ENCODE measurements around the gene ADAM8.
"Not testable (repeated sequence)": the region's sequence is repeated elsewhere in the genome, so short reads cannot be mapped to it uniquely, and the experiment has no call there.

Gene ADAM8

DNA sequence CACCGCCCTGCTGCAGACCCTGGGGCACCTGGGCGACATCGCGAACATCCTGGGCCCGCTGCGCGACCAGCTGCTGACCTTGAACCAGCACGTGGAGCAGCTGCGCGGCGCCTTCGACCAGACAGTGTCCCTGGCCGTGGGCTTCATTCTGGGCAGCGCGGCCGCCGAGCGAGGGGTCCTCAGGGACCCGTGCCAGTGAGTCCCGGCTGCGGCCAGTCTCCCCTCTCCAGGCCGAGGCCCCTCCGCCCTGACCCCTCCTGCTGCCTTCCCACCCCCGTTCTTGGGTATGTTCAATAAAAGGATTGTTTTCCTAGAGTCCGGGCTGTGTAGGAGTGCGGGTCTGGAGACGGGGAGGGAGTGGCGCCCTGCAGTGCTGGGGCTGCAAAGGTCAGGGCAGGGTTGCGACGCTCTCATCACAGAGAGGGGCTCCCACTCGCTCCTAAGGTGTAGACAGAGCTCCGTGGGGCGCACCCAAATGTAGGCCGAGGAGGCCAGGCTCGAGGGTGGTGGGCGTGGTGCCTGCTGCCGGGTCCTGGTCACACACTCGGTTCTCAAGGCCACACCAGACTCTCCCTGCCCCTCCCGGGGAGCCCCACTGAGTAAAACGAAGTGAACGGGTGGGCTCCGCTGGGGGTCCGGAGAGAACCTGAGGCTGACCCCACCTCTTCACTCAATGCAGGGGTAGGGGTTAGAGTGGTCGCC is 45.3 kb downstream of the ADAM8 start:
- no peak for DNase-seq (ENCODE audit: low read depth in 2 of 2)

DNA sequence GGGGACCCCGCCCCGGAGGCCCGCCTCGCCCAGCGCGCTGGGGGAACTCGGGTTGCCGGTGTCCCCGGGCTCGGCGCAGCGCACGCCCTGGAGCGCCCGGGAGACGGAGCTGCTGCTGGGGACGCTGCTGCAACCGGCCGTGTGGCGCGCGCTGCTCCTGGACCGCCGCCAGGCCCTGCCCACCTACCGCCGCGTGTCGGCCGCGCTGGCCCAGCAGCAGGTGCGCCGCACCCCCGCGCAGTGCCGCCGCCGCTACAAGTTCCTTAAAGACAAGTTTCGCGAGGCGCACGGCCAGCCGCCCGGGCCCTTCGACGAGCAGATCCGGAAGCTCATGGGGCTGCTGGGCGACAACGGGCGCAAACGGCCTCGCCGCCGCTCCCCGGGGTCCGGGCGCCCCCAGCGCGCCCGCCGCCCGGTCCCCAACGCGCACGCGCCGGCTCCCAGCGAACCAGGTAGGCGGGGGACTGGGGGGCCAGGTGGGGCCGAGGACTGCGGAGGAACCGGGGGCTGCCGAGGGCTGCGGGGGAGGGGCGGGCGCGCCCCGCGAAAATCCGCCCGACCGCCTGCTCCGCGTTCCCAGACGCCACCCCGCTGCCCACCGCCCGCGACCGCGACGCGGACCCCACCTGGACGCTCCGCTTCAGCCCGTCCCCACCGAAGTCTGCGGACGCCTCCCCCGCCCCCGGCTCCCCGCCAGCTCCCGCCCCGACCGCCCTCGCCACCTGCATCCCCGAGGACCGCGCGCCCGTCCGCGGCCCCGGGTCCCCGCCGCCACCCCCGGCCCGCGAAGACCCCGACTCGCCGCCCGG is 46.1 kb downstream of the ADAM8 start:
- no peak for DNase-seq (ENCODE audit: low read depth in 2 of 2)

DNA sequence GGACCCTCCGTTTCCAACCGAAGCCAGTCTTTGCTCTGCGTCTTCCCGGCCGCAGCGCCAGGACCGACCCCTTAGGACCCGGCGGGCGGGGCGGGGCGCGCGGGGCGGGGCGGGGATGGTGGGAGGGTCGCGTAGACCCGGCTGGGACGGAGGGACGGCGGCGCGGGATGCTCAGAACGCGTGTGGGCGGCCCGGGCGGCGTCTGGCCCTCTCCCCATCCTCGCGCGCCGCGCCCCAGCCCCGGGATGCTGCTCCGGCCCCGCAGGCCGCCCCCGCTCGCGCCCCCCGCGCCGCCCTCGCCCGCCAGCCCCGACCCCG is 46.7 kb downstream of the ADAM8 start, which contains the start of gene UTF1:
TSS of gene UTF1 (plus strand) at position 174 of the 318 bp plus-strand sequence. CDS start at position 246, 72 bp downstream.
- DNase-seq (ENCODE audit: low read depth in 2 of 2) = no peak

DNA sequence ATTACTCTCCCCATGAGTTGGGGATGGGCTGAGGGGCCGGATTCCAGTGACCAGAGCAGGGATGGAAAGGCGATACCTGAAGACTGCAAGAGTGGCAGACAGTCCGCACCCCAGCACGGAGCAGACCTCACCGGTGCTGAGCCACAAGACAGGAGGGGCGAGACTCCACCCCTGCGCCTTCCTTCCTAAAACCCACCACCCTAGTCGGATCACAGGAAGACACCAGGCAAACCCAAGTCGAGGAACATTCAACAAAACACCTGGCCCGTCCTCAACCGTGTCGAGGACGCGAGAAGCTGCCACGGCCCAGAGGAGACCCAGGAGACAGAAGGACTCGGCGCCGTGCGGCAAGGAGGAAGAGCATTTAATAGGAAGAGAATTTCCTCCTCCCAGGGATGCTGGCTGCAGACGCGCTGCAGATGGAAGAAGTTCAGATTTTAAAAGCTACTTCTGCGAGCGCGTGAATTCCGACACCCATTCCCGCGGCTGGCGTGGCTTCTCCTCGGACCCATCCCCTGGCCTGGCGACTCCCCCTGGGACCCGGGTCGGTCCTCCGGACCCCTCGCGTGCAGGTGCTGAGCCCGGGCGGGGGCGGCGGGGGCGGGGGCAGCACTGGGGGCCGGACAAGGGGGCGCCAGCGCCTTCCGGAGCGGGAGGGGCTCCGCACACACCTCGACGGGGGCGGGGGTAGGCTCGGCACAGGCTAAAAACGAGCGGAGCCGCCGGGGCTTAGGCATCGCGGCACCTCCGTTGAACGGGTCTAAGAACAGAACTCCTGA is 47.2 kb downstream of the ADAM8 start:
- no peak for DNase-seq (ENCODE audit: low read depth in 2 of 2)

- no peak for DNase-seq (ENCODE audit: low read depth in 2 of 2)
Observed at GRCh38 chr10:133227256-133227655, 49.4 kb downstream of the ADAM8 start.

- no peak for DNase-seq (ENCODE audit: low read depth in 2 of 2)
Observed at GRCh38 chr10:133226251-133226808, 50.3 kb downstream of the ADAM8 start.

DNA sequence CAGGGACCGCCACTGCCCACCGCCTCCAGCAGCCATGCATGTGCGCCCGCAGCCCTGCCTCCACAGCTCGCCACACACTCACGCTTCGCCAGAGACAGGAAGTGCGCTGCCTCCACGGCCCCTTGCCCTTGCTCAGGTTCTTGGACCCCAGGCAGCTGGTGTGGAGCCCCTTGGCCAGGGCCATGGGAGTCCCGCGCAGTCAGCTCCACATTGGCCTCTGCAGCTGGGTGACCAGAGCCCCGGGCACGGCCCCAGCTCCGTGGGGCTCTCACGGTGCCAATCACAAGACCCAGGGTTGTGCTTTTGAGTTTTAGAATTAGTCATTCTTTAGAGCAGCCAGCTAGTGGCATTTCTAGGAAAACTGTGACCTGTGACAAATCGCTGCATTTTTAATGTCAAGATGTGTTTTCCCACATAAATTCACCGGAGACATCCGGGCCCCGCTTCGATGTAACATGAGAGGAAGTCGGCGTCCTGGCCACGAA is 50.9 kb downstream of the ADAM8 start:
- DNase-seq (ENCODE audit: low read depth in 2 of 2) = peak in 1 of 2 donors; percentile 11

- no peak for DNase-seq (ENCODE audit: low read depth in 2 of 2)
Observed at GRCh38 chr10:133224756-133225372, 51.8 kb downstream of the ADAM8 start.

DNA sequence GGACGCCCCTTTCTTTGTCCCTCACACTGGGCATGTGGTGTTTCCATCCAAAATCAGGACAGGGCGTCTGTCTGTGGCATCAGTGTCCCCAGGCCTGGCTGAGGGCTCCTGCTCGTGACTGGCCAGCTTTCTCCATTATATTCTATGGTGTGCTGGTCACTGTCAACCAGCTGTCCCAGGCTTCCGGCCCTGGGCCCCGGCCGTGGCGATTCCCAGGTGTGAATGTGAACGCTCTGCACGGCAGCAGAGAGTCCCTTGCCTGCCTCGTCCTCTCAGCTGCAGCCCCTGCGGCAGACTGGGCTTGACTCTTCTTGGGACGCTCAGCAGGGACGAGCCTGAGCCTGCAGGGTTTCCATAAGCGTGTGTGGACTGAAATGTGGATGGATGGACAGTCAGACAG is 52.6 kb downstream of the ADAM8 start:
- DNase-seq (ENCODE audit: low read depth in 2 of 2) = no peak

GRCh38 chr10:133221756-133222155 is 54.9 kb downstream of the ADAM8 start:
- not testable (repeated sequence) for DNase-seq (ENCODE audit: low read depth in 2 of 2)

- DNase-seq (ENCODE audit: low read depth in 2 of 2) = no peak
Observed at GRCh38 chr10:133221331-133221730, 55.3 kb downstream of the ADAM8 start.

DNA sequence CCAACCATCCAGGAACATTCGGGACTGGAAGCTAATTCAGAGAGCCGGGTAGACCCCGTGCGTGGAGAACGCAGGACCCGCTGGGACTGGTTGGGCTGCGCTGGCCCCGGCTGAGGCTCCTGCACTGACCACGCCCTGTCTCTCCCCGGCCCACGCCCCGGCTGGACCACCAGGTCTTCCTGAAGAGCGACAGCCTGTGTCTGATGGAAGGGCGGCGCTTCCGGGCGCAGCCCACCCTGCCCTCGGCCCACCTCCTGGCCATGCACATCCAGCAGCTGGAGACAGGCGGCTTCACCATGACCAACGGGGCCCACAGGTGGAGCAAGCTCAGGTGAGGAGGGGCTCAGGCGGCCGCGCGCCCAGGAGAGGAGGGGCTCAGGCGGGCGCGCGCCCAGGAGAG is 56.9 kb downstream of the ADAM8 start:
- no peak for DNase-seq (ENCODE audit: low read depth in 2 of 2)

GRCh38 chr10:133218891-133219290 is 57.8 kb downstream of the ADAM8 start:
- no peak for DNase-seq (ENCODE audit: low read depth in 2 of 2)

DNA sequence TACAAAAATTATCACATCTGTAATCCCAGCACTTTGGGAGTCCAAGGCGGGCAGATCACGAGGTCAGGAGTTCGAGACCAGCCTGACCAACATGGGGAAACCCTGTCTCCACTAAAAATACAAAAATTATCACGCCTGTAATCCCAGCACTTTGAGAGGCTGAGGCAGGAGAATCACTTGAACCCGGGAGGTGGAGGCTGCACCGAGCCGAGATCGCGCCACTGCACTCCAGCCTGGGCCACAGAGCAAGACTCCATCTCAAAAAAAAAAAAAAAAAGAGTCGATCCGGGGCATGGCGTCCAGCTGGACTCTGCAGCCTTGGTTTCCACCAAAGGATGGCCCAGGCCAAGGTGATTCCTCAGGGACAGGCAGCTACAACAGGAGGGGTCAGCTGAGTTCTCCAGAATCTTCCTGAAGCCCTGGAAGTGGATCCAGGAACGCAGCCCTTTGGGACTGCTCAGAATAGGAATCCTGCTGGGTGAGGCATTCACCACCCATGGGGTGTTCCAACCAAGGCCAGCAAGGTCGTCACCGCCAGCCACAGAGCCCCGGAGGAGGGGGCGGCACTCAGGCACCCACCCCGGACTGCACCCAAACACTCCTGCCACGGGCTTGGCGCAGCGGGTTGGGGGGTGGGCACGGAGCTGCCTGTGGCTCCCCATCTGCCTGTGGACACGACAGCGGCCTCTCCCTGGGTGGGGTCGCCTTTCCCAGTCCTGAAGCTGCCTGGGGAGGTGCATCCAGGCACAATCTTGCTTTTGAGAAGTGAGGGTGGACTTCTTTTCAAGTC is 58.7 kb downstream of the ADAM8 start:
- DNase-seq (ENCODE audit: low read depth in 2 of 2) = no peak

DNA sequence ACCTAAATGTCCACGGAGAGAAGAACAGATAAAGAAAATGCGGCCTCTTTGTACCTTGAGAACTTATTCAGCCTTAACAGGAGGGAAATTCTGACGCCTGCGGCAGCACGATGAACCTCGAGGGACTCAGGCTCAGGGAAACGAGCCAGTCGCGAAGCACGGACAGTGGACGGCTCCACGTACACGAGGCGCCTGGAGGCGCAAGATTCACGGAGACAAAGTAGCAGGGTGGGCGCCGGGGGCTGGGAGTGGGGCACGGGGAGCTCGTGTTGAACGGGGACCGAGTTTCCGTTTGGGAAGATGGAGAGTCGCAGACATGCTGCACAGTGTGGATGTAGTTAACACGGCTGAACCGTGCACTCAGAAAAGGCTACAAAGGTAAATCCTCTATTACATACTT is 59.9 kb downstream of the ADAM8 start:
- no peak for DNase-seq (ENCODE audit: low read depth in 2 of 2)

DNA sequence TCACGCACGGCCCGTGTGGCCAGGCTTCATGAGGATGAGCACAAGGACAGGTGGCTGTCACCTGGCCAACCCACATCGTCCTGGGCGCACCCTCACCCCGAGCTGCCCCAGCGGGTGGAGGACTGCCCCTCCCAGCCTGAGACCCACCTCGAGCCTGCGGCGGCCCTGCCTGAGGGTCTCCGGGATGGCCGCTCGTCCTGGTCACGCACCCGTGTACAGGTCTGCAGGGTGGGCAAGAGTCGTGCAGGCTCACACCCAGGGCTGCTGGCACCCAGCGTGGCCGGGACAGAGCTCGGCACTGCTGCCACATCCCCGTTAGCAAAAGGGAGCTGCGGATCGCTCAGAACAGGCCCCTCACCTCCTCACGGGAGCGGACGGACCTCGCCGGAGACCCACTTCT is 61.1 kb downstream of the ADAM8 start:
- no peak for DNase-seq (ENCODE audit: low read depth in 2 of 2)

DNA sequence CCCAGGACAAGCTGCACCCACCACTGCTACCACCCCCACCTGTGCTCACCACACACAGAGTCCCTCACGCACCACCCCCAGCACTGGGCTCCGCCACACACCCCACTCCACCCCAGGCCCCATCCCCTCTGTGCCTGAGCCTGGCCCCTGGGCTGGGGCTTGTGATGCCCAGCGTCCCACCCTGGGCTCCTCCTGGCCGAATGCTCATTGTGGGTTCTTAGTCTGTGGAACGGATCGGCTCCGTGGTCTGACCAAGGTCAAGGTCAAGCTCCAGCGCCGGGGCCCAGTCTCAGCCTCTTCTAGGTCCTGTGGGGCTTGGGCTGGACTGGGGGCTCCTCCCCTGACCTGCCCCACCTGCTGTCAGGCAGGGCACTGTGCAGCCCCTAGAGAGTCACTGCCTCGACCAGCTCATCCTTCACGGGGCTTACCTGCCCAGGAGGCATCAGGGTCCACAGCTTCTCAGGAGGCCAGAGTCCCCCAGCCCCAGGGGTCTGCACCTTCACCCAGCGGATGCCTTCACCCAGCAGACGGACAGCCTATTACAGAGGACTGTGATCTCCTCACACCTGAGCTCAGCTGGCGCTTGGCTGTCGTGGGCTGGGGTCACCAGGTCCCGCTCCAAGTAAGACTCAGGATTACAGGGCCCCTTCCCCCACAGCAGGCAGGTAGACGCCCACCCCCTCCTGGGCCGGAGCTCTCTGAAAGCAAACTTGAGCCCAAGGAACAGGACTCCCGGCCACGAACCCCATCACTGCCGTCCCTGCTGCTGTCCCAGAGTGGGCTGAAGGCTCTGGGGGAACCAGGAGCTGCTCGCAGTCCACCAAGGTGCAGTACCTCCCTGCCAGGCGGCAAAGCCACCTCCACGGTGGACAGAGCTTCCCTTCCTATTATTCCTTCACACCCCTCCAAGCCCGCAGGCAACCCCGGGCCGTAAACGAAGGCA is 61.9 kb downstream of the ADAM8 start:
- no peak for DNase-seq (ENCODE audit: low read depth in 2 of 2)

DNA sequence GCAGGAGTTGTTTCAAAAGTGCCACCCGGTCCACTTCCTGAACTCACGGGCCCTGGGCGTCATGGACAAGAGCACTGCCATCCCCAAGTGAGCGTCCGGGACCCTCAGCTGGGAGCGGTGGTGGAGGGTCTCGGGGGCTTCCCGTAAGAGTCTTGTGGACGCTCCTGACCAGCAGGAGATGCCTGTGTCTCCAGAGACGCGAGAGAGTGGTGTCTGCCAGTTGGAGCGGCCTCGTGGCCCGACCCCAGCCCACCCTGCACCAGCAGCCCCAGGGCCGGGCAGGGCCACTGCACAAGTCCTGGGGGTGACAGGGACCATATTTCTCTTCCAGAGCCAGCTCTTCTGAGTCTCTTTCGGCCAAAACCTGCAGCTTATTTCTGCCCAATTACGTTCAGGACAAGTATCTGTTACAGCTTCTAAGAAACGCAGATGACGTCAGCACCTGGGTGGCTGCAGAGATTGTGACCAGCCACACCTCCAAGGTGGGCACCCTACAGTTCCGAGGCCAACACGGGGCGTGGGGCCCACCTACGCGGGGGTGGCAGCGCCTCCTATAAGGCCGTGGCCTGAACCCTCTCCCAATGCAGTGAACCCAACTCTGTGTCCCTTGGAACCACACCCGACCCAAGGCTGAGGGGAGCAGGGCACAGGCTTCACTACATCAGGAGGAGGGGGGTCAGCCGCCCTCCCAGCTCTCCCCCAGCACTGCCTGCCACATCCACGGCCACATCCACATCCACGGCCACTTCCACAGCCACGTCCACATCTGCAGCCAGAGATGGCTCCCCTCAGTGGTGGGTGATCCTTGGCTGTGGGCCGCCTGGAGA is 62.8 kb downstream of the ADAM8 start:
- no peak for DNase-seq (ENCODE audit: low read depth in 2 of 2)

Measured in stimulated activated CD8-positive, alpha-beta memory T cell treated with anti-CD3 and anti-CD28 coated beads, Interleukin-15, amount 100 ng/mL, for 48 hours (primary cell).